ENCODE measurements around the gene RHOB. TPM values are rescaled to one million over a fixed set of nuclear protein-coding genes. Genes with fewer than 3 reads are reported as not detected.

Gene RHOB
- total and polyA plus RNA-seq, 2 donors (not counting 1 experiment from before 2014, with no cell fraction given): 63.0 to 1,037 TPM

GRCh38 chr2:20481798-20482405, 35.0 kb downstream of the RHOB start:
- Mint-ChIP-seq H3K9me3 (ENCODE audit: insufficient read depth) (no peaks in the 10 kb centered on the region), H3K27ac (no peak overlapping the region), H3K4me1 (no peaks in the 10 kb centered on the region), H3K27me3 (peaks cover 12% of the 10 kb centered on the region), H3K4me3 (no peak overlapping the region)
- Histone ChIP-seq H3K9me3 (ENCODE audit: control extremely low read depth in 1 of 3, control insufficient read depth in 2 of 3, insufficient read depth in 1 of 3, low read length in 2 of 3) (no peaks in the 10 kb centered on the region), H2AFZ (ENCODE audit: insufficient read depth, low read depth, low read length, poor library complexity, severe bottlenecking) (no peak overlapping the region), H4K20me1 (ENCODE audit: control insufficient read depth, insufficient read depth, low read length, poor library complexity, severe bottlenecking) (no peaks in the 10 kb centered on the region), H3K4me1 (ENCODE audit: control insufficient read depth in 2 of 2, insufficient read depth in 2 of 2, low read length in 2 of 2) (no peaks in the 10 kb centered on the region), H3K4me2 (replicated peaks; ENCODE audit: low read depth, low read length, poor library complexity, severe bottlenecking) (no peak overlapping the region), H3K4me3 (ENCODE audit: control extremely low read depth in 1 of 5, extremely low read depth in 1 of 5, insufficient read depth in 1 of 5, low read depth in 2 of 5, low read length in 4 of 5) (no peak overlapping the region), H3K27ac (ENCODE audit: low read length in 2 of 2) (no peak overlapping the region), H3K79me2 (ENCODE audit: control insufficient read depth, insufficient read depth, low read length) (no peaks in the 10 kb centered on the region), H3K36me3 (replicated peaks in 1 of 2; ENCODE audit: control extremely low read depth in 1 of 2, control insufficient read depth in 1 of 2, extremely low read depth in 1 of 2, insufficient read depth in 2 of 2, low read length in 1 of 2) (no peaks in the 10 kb centered on the region), H3K27me3 (replicated peaks in 1 of 4; ENCODE audit: control extremely low read depth in 1 of 4, control insufficient read depth in 3 of 4, insufficient read depth in 4 of 4, low read length in 3 of 4) (no peaks in the 10 kb centered on the region), H3K9ac (ENCODE audit: low read length) (no peak overlapping the region)
- intact Hi-C loops (cut with micrococcal nuclease): no loop called here
- TF ChIP-seq CTCF (IDR thresholded peaks at IDR 0.05): no peak
- no peak for TF ChIP-seq EZH2 (IDR thresholded peaks at IDR 0.05; ENCODE audit: borderline replicate concordance, insufficient read depth, low read depth, low read length, poor library complexity, severe bottlenecking)
- no peak for DNase-seq
- ChIA-PET CTCF (no interaction called here), POLR2A (no interaction called here)
- 92% methylated on average over 5 of the region's 5 CpGs for WGBS (ENCODE audit: insufficient coverage)
- ATAC-seq (ENCODE audit: low read depth): no peak

GRCh38 chr2:20482725-20483124, 35.9 kb downstream of the RHOB start:
- H3K27ac Mint-ChIP-seq: no peak overlapping the region
- no peaks in the 10 kb centered on the region for H3K9me3 Mint-ChIP-seq (ENCODE audit: insufficient read depth)
- no peak overlapping the region for H2AFZ ChIP-seq (ENCODE audit: insufficient read depth, low read depth, low read length, poor library complexity, severe bottlenecking)
- POLR2A ChIA-PET: no interaction called here
- no peaks in the 10 kb centered on the region for H3K27me3 ChIP-seq (replicated peaks in 1 of 4; ENCODE audit: control extremely low read depth in 1 of 4, control insufficient read depth in 3 of 4, insufficient read depth in 4 of 4, low read length in 3 of 4)
- CTCF ChIA-PET: no interaction called here
- no peaks in the 10 kb centered on the region for H3K4me1 ChIP-seq (ENCODE audit: control insufficient read depth in 2 of 2, insufficient read depth in 2 of 2, low read length in 2 of 2)
- ATAC-seq (ENCODE audit: low read depth): no peak
- intact Hi-C loops (cut with micrococcal nuclease): no loop called here
- no peak overlapping the region for H3K9ac ChIP-seq (ENCODE audit: low read length)
- H3K27ac ChIP-seq (ENCODE audit: low read length in 2 of 2): no peak overlapping the region
- H3K27me3 Mint-ChIP-seq: peaks cover 12% of the 10 kb centered on the region
- no peak overlapping the region for H3K4me3 Mint-ChIP-seq
- H4K20me1 ChIP-seq (ENCODE audit: control insufficient read depth, insufficient read depth, low read length, poor library complexity, severe bottlenecking): no peaks in the 10 kb centered on the region
- WGBS (ENCODE audit: insufficient coverage): 91% methylated on average over 3 of the region's 3 CpGs
- no peak for DNase-seq
- H3K4me2 ChIP-seq (replicated peaks; ENCODE audit: low read depth, low read length, poor library complexity, severe bottlenecking): no peak overlapping the region
- H3K36me3 ChIP-seq (replicated peaks in 1 of 2; ENCODE audit: control extremely low read depth in 1 of 2, control insufficient read depth in 1 of 2, extremely low read depth in 1 of 2, insufficient read depth in 2 of 2, low read length in 1 of 2): no peaks in the 10 kb centered on the region
- H3K79me2 ChIP-seq (ENCODE audit: control insufficient read depth, insufficient read depth, low read length): no peaks in the 10 kb centered on the region
- no peak overlapping the region for H3K4me3 ChIP-seq (ENCODE audit: control extremely low read depth in 1 of 5, extremely low read depth in 1 of 5, insufficient read depth in 1 of 5, low read depth in 2 of 5, low read length in 4 of 5)
- no peaks in the 10 kb centered on the region for H3K4me1 Mint-ChIP-seq
- no peaks in the 10 kb centered on the region for H3K9me3 ChIP-seq (ENCODE audit: control extremely low read depth in 1 of 3, control insufficient read depth in 2 of 3, insufficient read depth in 1 of 3, low read length in 2 of 3)
- TF ChIP-seq CTCF (IDR thresholded peaks at IDR 0.05): no peak
